CD4-positive, alpha-beta T cell treated with Interleukin-6 for 4 hours (primary cell): Measurements from ENCODE around the gene BBS7.

Experiments
- DNase-seq: peaks from one replicate; pipeline ENCODE4 v3.0.0-alpha.2; 2020; ENCODE audit warnings: mixed read lengths

The BBS7 gene

GRCh38 chr4:121789960-121790829 lies 80.1 kb downstream of the BBS7 start:
- no peak for DNase-seq

- no peak for DNase-seq
Observed at GRCh38 chr4:121789455-121789854, 80.8 kb downstream of the BBS7 start.

- no peak for DNase-seq
Observed at GRCh38 chr4:121788896-121789295, 81.4 kb downstream of the BBS7 start.

GRCh38 chr4:121786221-121786620 lies 84.1 kb downstream of the BBS7 start:
- no peak for DNase-seq

GRCh38 chr4:121785479-121785878 lies 84.8 kb downstream of the BBS7 start:
- no peak for DNase-seq

- no peak for DNase-seq
Observed at GRCh38 chr4:121784975-121785374, 85.3 kb downstream of the BBS7 start.

GRCh38 chr4:121784401-121784800 lies 85.9 kb downstream of the BBS7 start:
- DNase-seq: no peak

GRCh38 chr4:121783210-121783609 lies 87.1 kb downstream of the BBS7 start:
- no peak for DNase-seq

GRCh38 chr4:121778991-121779628 lies 91.2 kb downstream of the BBS7 start:
- no peak for DNase-seq

GRCh38 chr4:121777625-121778024 lies 92.6 kb downstream of the BBS7 start:
- DNase-seq: no peak

GRCh38 chr4:121776610-121777401 lies 93.5 kb downstream of the BBS7 start:
- no peak for DNase-seq
